ENCODE results near the gene XIRP2. TPM values are rescaled to one million over a fixed set of nuclear protein-coding genes. Genes with fewer than 3 reads are reported as not detected.

The XIRP2 gene
- total RNA-seq, 2 donors from 2014 or later = not detected

DNA sequence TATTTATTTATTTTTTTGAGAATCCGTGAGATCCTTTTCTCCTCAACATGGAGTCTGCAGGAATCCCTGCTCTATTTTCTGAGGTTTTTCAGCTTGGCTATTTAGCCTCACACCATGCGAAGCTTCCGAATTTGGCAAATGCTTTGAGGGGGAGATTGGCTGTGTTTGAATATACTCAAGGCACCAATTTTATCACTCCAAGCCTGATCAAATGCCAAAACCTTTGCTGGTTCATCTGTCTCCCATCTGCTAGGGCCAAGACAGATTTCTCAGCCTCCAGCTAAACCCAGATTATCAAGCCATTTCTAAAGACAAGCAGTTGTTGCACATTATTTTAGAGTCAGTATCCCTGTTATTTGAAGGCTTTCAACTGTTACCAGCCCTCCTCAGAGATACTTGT lies 295.7 kb downstream of the XIRP2 start:
- Mint-ChIP-seq H3K27me3 (ENCODE audit: low read depth) (no peaks in the 10 kb centered on the region), H3K36me3 (ENCODE audit: insufficient read depth in 2 of 2) (no peaks in the 10 kb centered on the region), H3K4me3 (no peak overlapping the region), H3K27ac (no peak overlapping the region), H3K9me3 (peaks cover 0 to 2% of the 10 kb centered on the region in 2 donors), H3K4me1 (ENCODE audit: low read depth) (no peaks in the 10 kb centered on the region)
- ATAC-seq (replicated peaks in 1 of 2) = no peak
- DNase-seq = no peak

DNA sequence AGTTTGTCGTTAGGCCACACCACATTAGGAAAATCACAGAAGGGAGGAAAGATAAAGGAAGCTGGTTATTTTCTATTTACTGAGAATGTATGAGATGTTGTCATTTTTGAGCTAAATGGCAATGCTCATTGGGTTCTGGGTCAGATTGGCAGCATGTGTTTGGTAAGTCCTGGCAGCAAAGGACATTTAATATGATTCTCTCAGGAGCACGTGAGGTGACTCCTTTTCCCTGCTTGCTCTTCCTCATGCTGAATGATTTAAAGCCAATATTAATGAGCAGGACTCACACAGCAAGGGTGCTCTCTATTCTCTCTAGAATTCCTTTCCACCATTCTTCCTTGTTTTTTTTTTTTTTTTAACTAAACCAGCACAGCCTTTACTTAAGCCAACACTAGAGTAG lies 298.2 kb downstream of the XIRP2 start:
- Mint-ChIP-seq H3K27me3 (ENCODE audit: low read depth) (no peaks in the 10 kb centered on the region), H3K4me1 (ENCODE audit: low read depth) (no peaks in the 10 kb centered on the region), H3K27ac (no peak overlapping the region), H3K4me3 (no peak overlapping the region), H3K36me3 (ENCODE audit: insufficient read depth in 2 of 2) (no peaks in the 10 kb centered on the region), H3K9me3 (no peaks in the 10 kb centered on the region)
- DNase-seq = no peak
- no peak for ATAC-seq (replicated peaks in 1 of 2)

DNA sequence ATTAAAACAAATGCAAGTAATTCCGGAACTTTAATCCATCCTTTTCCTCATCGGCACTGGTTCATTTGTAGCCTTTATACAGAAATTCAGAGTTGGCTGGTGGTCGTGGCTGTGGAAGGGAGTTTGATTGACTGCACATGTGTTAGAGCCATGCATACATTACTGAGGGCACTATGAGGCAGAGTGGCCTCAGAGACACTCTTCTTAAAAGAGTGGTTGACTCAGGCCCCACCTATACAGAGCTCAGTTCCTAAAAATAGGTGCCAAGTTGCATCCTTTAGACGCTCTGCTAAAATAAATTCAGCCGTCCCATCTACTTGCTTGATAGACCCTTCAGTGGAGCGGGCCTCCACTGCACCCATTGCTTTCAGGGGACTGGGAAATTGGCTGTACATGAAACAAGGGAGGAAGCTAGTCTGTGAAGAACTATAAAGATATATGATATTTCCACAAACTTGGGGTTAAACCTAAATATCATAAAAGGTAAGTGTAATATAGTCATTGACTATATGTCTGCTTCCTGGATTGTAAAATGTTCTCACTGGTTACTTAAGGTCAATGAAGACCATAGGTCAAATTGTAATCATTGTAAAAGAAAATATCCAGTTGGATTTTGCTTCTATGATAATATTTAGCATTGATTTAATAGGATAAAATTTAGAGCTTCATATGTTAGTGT lies 298.9 kb downstream of the XIRP2 start:
- H3K27me3 Mint-ChIP-seq (ENCODE audit: low read depth) = no peaks in the 10 kb centered on the region
- no peaks in the 10 kb centered on the region for H3K9me3 Mint-ChIP-seq
- no peaks in the 10 kb centered on the region for H3K36me3 Mint-ChIP-seq (ENCODE audit: insufficient read depth in 2 of 2)
- no peak for ATAC-seq (replicated peaks in 1 of 2)
- no peak overlapping the region for H3K27ac Mint-ChIP-seq
- no peak overlapping the region for H3K4me3 Mint-ChIP-seq
- DNase-seq = no peak
- H3K4me1 Mint-ChIP-seq (ENCODE audit: low read depth) = no peaks in the 10 kb centered on the region

GRCh38 chr2:167187978-167188967 lies 300.0 kb downstream of the XIRP2 start:
- Mint-ChIP-seq H3K36me3 (ENCODE audit: insufficient read depth in 2 of 2) (no peaks in the 10 kb centered on the region), H3K9me3 (no peaks in the 10 kb centered on the region), H3K27ac (no peak overlapping the region), H3K4me1 (ENCODE audit: low read depth) (no peaks in the 10 kb centered on the region), H3K4me3 (no peak overlapping the region), H3K27me3 (ENCODE audit: low read depth) (no peaks in the 10 kb centered on the region)
- no peak for DNase-seq
- no peak for ATAC-seq (replicated peaks in 1 of 2)

GRCh38 chr2:167190053-167190452 lies 301.8 kb downstream of the XIRP2 start:
- no peaks in the 10 kb centered on the region for H3K9me3 Mint-ChIP-seq
- no peaks in the 10 kb centered on the region for H3K36me3 Mint-ChIP-seq (ENCODE audit: insufficient read depth in 2 of 2)
- ATAC-seq (replicated peaks in 1 of 2) (no peak), DNase-seq (no peak)
- no peaks in the 10 kb centered on the region for H3K27me3 Mint-ChIP-seq (ENCODE audit: low read depth)
- no peak overlapping the region for H3K27ac Mint-ChIP-seq
- H3K4me3 Mint-ChIP-seq = no peak overlapping the region
- H3K4me1 Mint-ChIP-seq (ENCODE audit: low read depth) = no peaks in the 10 kb centered on the region

- H3K36me3 Mint-ChIP-seq (ENCODE audit: insufficient read depth in 2 of 2) = no peaks in the 10 kb centered on the region
- ATAC-seq (replicated peaks in 1 of 2) = no peak
- H3K4me1 Mint-ChIP-seq (ENCODE audit: low read depth) = peaks cover 3% of the 10 kb centered on the region
- DNase-seq = no peak
- H3K27ac Mint-ChIP-seq = no peak overlapping the region
- H3K4me3 Mint-ChIP-seq = no peak overlapping the region
- no peaks in the 10 kb centered on the region for H3K27me3 Mint-ChIP-seq (ENCODE audit: low read depth)
- no peaks in the 10 kb centered on the region for H3K9me3 Mint-ChIP-seq
Observed at GRCh38 chr2:167191588-167191987, 303.3 kb downstream of the XIRP2 start.

DNA sequence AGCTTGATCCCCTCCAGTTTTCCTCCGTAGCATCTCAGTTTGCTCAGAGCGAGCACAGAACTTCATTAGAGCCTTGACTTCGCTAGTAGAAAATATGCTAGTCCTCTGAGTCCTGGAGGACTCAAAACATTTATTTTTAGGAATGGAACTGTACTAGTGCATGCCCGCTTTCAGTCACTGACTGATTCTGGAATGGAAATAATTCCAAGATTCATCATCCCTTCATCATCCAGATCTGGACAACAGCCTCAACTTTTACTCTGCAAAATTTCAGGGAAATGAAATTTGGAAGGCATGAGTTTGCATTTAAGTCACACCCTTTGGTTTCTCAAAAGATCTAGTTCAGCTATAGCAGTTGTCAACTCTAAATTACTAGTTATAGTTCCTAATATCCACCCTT lies 304.6 kb downstream of the XIRP2 start:
- no peak overlapping the region for H3K4me3 Mint-ChIP-seq
- no peak for DNase-seq
- H3K27me3 Mint-ChIP-seq (ENCODE audit: low read depth) = no peaks in the 10 kb centered on the region
- H3K4me1 Mint-ChIP-seq (ENCODE audit: low read depth) = peaks cover 7% of the 10 kb centered on the region
- H3K27ac Mint-ChIP-seq = no peak overlapping the region
- no peaks in the 10 kb centered on the region for H3K36me3 Mint-ChIP-seq (ENCODE audit: insufficient read depth in 2 of 2)
- no peaks in the 10 kb centered on the region for H3K9me3 Mint-ChIP-seq
- ATAC-seq (replicated peaks in 1 of 2) = no peak

DNA sequence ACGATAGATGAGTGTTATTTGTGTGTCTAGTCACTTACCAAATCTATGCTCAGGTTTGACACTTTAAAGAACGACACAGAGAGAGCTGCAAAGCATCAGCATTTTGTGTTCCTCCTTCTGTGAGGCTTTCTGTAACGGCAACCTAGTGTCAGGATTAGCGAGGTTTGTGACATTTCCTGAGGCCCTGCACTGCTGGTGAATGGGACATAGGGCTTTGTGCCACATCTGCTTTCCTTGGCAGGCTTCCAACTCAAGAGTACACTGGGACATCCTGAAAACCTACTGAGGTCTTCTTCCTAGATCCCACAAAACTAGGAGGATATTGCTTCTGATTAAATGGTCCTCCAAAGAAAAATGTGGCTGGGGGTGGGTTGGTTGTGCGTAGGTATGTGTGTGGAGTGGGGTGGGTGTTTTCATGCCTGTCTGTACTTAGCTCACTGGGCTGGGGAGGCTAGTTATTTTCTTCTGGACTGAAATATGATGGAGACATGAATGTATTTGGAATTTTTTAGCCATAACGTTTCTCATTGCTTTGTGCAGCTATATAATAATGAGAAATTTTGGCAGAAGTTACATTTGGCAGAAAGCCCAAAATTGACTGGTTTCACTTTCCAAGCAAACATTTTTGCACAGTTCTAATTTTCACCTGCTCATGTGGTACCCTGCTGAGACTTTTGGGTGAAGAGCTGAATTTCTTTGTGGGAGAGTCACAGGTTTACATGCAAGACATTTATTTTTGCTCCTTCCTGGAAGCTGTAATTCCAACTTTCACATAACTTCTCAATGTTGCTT lies 308.4 kb downstream of the XIRP2 start:
- DNase-seq (no peak), ATAC-seq (replicated peaks in 1 of 2) (no peak)
- H3K4me3 Mint-ChIP-seq = no peak overlapping the region
- no peaks in the 10 kb centered on the region for H3K36me3 Mint-ChIP-seq (ENCODE audit: insufficient read depth in 2 of 2)
- no peak overlapping the region for H3K27ac Mint-ChIP-seq
- H3K4me1 Mint-ChIP-seq (ENCODE audit: low read depth) = peaks cover 7% of the 10 kb centered on the region
- H3K9me3 Mint-ChIP-seq = no peaks in the 10 kb centered on the region
- no peaks in the 10 kb centered on the region for H3K27me3 Mint-ChIP-seq (ENCODE audit: low read depth)

DNA sequence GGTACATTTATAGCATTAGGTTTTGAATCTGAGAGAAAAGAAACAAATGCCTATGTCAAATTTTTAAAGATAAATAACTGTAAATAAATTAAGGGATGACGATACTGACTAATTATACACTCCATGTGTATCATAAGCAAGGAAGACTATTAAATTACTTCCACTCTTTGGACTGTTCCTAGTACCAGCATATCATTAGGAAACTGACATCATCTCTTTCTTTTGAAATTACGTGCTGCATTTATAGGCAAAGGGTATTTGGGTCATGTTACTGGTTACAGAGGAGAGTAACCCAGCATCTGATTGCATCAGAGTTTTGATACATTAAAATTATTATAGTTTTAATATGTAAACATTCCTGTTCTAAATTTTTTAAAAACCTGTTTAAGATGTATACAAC lies 309.7 kb downstream of the XIRP2 start:
- Mint-ChIP-seq H3K27me3 (ENCODE audit: low read depth) (no peaks in the 10 kb centered on the region), H3K9me3 (no peaks in the 10 kb centered on the region), H3K36me3 (ENCODE audit: insufficient read depth in 2 of 2) (no peaks in the 10 kb centered on the region), H3K4me3 (no peak overlapping the region), H3K4me1 (ENCODE audit: low read depth) (peaks cover 7% of the 10 kb centered on the region), H3K27ac (no peak overlapping the region)
- ATAC-seq (replicated peaks in 1 of 2) (no peak), DNase-seq (no peak)

- H3K36me3 Mint-ChIP-seq (ENCODE audit: insufficient read depth in 2 of 2) = no peaks in the 10 kb centered on the region
- no peak overlapping the region for H3K4me3 Mint-ChIP-seq
- H3K4me1 Mint-ChIP-seq (ENCODE audit: low read depth) = peaks cover 7% of the 10 kb centered on the region
- no peak overlapping the region for H3K27ac Mint-ChIP-seq
- no peak for DNase-seq
- no peaks in the 10 kb centered on the region for H3K9me3 Mint-ChIP-seq
- ATAC-seq (replicated peaks in 1 of 2) = no peak
- H3K27me3 Mint-ChIP-seq (ENCODE audit: low read depth) = no peaks in the 10 kb centered on the region
Observed at GRCh38 chr2:167198576-167198975, 310.3 kb downstream of the XIRP2 start.

DNA sequence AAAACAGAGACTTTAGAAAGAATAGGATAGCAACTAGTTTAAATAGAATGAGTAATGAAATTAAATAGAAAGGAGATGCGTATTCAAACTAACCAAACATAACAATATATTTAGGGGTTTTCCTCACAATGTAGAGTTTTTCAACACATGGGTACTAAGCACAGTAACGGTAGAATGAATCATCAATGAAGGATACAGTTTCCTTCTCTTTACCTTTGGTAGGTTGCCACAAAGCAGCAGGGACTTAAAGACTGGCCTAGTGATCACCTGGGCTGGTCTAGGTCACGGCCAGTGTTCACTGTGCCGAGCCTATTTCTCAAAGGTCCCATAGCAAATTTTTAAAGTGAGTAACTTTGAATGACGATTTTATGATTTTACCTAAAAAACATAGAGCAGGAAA lies 311.7 kb downstream of the XIRP2 start:
- no peak overlapping the region for H3K27ac Mint-ChIP-seq
- ATAC-seq (replicated peaks in 1 of 2) (no peak), DNase-seq (no peak)
- no peaks in the 10 kb centered on the region for H3K36me3 Mint-ChIP-seq (ENCODE audit: insufficient read depth in 2 of 2)
- peaks cover 7% of the 10 kb centered on the region for H3K4me1 Mint-ChIP-seq (ENCODE audit: low read depth)
- no peaks in the 10 kb centered on the region for H3K27me3 Mint-ChIP-seq (ENCODE audit: low read depth)
- H3K9me3 Mint-ChIP-seq = no peaks in the 10 kb centered on the region
- no peak overlapping the region for H3K4me3 Mint-ChIP-seq

DNA sequence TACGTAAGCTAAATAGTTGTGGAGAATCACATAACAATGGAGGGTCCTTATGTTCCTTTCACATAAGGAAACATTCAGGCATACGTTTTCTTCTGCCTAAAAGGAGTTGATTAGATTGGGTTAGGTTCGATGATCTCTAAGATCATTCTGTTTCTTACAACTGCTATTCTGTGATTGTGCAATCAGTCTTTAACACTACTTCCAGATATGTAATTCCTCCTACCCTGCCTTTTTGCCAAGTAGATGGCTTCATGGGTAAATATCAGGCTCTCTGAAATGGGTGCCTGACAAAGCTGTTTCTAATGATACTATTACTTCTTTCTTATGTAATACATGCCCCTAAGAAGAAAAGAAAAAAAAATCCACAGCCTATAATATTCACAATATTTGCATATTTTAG lies 321.5 kb downstream of the XIRP2 start:
- Mint-ChIP-seq H3K27me3 (ENCODE audit: low read depth) (no peaks in the 10 kb centered on the region), H3K4me3 (no peak overlapping the region), H3K27ac (no peak overlapping the region), H3K36me3 (ENCODE audit: insufficient read depth in 2 of 2) (no peaks in the 10 kb centered on the region), H3K9me3 (no peaks in the 10 kb centered on the region), H3K4me1 (ENCODE audit: low read depth) (no peaks in the 10 kb centered on the region)
- ATAC-seq (replicated peaks in 1 of 2) = no peak
- no peak for DNase-seq
